Activated T-cell treated with anti-CD3 and anti-CD28 coated beads, Interleukin-2, amount 50 U/mL, for 1 hour (primary cell): ENCODE data around the gene MLN.
"Not testable (repeated sequence)": the region's sequence is repeated elsewhere in the genome, so short reads cannot be mapped to it uniquely, and the experiment has no call there.

Source experiments
- DNase-seq: peaks from one replicate; pipeline ENCODE4 v3.0.0-alpha.2; 2020

The MLN gene

DNA sequence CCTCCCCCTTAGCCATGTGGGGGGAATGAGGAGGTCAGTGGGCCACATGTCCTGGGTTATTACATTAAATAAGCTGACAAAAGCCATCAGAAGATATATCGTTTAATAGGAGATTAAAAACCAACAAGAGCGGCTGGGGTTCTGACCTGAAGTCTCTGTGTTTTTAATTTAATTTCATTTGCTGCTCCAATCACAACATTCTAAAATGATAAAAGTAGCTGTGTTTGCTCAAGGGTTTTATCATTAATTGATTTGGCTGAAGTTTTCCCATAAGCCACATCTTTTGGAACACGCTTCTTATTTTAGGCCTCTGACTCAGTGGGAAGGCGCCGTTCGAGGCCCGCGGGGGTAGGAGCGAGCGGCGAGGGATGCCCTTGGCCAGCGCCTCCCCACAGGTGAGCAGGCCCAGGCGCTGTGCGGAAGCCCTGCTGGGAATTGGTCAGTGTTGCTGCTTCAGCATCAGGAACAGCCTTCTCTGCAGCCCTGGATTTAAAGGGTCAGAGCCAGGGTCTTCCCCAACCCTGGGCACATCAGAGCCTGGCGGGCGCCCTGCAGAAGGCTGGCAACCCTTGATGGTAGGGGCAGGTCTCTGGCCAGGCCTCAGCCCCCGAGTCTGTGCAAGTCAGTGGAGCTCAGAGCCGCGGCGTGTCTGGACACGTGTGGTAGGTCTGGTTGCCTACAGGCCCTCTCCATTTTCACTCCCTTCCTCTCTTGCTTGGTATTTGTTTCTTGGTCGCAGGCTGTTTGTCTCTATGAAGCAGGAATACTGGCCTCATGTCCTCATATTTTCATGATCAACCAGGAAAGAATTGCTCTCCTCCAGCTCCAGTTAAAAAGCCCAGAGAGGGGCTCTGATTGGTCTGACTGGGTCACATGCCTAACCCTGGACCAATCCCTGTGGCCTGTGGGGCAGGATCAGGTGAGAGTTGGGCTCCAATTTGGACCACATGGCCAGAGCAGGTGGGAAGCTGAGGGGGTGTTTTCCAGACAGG lies 30.9 kb upstream of the MLN start:
- no peak for DNase-seq

DNA sequence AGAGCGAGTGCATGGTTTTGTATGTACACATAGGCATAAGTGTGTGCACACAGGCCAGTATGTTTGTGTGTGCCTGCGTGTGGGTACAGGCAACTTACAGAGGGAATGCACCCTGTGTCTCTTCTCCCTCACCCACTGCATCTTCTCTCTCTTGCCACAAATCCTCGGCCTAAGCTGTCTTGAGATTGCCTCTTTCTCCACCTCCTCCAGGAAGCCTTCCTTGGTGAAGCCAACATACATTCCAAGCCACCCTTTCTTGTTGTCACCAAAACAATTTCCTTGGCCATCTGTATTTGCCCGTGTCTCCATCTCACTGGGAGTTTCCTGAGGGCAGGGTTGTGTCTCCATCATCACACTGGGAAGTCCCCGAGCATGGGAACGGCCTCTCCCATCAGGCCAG lies 29.8 kb upstream of the MLN start:
- no peak for DNase-seq

DNA sequence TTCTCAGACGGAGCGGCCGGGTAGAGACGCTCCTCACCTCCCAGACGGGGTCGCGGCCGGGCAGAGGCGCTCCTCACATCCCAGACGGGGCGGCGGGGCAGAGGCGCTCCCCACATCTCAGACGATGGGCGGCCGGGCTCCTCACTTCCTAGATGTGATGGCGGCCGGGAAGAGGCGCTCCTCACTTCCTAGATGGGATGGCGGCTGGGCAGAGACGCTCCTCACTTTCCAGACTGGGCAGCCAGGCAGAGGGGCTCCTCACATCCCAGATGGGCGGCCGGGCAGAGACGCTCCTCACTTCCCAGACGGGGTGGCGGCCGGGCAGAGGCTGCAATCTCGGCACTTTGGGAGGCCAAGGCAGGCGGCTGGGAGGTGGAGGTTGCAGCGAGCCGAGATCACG lies 29.0 kb upstream of the MLN start:
- not testable (repeated sequence) for DNase-seq

DNA sequence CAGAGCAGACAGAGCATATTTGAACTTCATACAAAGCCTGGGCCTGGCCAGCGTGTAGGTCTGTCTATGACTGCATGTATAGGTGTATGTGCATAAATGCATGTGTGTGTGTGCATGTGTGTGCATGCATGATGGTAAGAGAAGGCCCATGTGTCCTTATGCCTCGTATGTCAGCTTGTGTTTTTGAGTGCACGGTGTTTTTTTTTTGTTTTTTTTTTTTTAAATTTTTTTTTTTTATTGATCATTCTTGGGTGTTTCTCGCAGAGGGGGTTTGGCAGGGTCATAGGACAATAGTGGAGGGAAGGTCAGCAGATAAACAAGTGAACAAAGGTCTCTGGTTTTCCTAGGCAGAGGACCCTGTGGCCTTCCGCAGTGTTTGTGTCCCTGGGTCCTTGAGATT lies 27.9 kb upstream of the MLN start:
- DNase-seq: not testable (repeated sequence)

DNA sequence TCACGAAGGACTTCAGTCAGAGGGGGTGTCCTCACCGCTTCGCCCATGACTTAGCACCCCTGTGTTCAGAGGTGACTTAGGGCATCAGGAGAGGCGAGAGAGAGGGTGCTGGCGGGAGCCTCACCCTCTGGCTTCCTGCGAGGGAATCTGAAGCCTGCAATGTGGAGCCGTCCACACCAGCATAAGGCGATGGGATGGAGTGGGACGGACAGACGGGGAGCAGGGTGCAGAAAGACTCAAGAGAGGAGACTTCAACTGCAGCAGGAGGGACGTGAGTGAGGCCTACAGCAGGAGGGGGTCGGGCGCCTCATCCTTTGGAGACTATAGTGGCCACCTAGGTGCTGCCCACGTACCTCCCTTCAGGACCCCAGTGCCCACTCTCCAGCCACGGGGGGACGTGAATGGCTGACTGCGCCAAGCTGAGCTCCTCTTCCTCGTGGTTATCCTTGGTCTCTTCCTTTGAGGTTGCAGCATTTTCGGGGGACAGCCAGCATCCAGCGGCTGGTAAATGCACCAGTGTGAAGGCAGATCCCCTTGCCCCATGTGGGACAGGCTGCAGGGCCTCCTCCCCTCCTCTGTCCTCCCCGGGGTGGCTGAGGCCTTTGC lies 26.9 kb upstream of the MLN start:
- DNase-seq: no peak

DNA sequence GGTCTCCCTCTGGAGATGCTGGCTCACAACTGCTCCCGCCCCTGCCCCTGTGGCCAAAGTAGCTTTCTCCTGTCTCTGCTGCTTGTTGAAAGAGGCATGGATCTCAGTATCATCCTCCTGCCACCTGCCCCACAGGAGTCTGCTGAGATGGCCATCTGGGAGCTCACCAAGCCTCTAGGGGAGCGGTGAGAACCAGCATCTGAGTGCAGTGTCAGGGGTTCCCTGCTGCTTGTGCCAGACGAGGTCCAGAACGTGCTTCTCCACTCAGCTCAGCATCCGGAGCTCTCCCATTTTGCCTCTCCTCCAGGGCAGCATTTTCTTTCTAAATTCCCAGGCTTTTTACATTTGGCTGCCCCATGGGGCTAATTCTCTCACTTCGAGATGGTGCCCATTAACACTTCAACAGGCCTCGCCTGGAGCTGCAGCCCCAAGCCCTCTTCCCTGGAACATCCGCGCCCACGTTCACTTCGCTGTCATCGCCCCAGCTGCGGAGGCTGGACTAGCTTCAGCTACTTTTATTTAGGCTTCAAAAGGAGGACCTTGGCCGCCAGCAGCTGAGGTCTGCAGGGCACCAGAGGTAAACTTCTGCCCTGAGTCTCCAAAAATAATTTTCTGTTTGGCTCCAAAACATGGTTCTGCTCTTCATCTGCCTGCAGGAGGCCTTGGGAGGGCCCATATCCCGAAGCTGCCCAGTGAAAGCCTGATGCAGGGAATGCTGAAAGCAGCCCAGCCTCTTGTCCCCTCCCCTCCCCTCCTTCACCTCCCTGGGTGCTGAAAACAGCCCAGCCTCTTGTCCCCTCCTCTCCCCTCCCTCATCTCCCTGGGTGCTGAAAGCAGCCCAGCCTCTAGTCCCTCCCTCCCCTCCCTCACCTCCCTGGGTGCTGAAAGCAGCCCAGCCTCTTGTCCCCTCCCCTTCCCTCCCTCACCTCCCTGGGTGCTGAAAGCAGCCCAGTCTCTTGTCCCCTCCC lies 25.2 kb upstream of the MLN start:
- no peak for DNase-seq

DNA sequence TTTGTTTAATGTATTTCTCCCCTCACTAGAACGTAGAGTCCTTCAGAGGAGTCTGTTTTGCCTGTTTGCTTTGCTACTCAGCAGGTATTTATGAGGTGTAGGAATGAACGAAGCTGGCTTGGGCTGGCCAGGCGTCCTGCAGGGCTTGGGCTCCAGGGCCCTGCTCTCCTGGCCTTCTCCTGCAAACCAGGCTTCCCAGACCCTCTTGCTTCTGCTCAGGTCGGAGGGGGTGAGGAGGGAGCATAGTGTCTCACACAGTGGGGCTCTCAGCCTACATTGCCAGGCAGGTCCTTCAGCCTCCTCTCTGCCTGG lies 24.6 kb upstream of the MLN start:
- no peak for DNase-seq

DNA sequence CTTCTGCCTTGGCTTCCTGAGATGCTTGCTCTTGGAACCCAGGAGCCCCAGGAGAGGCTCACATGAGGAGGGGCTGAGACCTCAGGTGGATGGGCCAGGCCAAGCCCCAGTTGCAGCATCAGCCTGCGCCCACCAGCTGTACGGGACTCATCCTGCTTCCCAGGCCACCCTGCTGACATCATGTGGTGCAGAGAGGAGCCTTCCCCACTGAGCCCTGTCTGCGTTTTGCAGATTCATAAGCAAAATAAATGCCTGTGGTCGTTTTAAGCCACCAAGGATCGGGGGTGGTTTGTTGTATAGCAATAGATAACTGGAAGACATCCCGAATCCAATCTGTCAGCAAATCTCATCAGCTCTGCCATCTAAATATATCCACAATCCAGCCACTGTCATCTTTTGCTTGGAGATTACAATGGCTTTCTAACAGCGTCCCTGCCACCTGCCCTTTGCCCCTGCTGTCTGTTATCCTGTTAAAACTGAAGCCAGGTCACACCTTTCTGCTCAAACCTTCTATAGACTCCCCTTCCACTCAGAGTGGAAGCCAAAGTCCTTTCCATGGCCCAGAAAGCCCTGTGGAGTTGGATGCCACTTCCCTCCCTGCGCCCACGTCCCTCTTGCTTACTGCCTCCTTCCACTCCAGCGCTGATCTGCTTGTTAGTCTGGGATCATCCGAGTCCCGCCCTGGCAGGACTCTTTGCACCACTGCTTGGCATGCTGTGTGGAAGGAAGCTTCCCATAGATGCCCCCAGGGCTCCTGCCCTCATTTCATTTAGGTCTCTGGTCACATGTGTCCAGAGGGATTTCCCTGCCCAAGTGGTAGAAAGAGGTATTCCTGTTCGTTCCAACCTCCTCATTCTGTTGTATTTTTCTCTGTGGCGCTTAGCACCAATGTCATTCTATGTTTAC lies 24.0 kb upstream of the MLN start:
- no peak for DNase-seq

DNA sequence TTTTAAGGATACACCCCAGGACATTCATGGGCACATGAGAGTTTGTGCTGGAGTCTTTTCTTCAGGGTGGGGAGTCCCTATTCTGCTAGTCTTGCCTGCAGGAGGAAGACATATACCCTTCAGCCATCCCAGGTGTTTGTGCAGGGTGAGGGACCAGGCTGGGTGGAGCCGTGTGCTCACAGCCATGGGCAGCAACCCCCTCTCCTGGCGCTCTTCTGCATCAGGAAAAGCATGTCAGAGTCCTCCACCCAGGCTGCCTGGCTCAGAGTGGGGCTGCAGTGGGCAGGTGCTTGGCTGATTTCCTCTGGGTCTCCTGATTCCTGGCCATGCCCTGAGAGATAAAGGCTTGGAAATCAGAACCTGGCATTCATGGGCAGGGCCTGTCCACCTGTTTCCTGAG lies 22.7 kb upstream of the MLN start:
- DNase-seq: no peak

DNA sequence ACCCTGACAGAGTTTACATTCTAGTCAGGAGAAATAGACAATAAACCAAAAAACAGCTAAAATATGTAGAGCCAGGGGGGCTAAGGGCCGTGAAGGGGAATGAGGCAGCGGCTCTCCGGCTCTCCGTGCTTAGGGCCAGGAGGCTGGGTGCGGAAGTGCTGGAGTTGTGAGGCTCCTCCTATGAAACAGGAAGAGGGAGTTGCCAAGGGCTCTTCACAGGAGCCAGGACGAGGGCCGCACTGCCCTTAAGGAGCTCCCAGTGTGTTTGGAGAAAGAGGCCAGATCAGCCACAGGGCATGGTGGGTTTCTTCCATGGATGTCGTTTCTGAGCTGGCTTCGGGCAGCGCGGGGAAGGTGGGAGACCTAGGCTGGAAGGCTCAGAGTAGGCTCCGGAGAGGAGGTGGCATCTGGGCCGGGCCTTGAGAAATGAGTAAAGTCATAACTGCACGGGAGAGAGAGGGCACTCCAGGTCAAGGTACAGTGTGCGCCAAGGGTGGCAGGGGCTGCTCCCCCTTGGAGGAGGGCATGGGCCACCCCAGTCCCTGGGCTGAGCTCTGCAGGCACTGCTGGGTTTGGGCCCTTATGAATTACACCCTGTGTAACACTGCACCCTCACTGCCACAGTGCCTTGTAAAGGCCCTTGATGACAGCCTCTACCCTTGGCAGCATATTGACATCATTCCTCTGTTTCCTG lies 20.8 kb upstream of the MLN start:
- DNase-seq: no peak

DNA sequence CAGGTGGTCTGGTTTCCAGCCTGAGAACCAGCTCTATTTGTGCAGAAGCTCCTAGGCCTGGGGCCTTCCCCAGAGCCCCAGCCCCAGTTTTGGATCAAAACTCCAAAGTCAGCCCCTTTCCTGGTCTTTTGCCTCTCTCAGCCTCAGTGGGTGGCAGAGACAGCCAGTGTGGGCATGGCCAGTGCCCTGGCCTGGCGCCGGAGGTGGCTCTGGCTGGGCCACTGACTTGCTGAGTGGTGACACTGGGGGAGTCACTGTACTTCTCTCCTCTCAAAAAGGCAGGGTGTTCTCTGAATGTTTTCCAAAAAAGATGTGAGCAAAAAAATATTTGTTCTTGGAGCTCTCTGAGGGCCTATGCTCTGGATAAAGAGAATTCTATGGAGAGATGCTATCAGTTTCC lies 20.0 kb upstream of the MLN start:
- no peak for DNase-seq

DNA sequence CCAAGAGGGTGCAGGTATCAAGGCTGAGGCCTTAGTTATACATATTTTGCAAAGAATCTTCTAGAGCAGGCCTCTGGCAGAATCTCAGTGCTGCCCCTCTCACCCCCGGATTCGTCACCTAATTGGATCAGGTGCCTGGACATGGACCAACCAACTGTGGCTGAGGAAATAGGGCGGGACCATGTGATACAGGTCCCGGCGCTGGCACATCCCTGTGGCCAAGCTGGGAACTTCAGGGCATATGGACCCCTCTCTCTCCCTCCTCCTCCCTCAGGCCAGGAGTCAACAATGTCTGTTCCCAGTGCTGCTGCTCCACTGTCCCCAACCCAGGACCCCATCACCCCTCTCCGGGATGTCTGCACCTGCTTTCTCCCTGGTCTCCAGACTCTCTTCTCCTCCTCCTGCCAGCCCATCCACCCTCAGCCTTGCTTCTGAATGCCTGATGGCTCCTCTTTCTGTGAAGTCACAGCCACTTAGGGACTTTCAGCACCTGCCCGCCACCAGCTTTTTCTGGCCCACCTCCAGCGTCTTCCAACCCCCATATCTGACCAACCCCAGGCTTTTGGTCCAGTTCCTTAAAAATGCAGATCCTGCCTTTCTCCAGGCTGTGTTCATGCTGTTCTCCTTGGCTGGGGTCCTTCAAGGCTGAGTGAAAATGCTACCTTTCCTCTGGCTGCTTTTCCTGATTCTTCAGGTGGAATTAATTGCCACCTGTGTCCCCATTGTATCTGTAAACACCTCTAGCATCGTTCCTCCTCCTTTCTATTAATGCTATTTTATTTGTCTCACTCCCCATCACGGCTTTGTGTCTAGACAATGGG lies 19.0 kb upstream of the MLN start:
- no peak for DNase-seq

DNA sequence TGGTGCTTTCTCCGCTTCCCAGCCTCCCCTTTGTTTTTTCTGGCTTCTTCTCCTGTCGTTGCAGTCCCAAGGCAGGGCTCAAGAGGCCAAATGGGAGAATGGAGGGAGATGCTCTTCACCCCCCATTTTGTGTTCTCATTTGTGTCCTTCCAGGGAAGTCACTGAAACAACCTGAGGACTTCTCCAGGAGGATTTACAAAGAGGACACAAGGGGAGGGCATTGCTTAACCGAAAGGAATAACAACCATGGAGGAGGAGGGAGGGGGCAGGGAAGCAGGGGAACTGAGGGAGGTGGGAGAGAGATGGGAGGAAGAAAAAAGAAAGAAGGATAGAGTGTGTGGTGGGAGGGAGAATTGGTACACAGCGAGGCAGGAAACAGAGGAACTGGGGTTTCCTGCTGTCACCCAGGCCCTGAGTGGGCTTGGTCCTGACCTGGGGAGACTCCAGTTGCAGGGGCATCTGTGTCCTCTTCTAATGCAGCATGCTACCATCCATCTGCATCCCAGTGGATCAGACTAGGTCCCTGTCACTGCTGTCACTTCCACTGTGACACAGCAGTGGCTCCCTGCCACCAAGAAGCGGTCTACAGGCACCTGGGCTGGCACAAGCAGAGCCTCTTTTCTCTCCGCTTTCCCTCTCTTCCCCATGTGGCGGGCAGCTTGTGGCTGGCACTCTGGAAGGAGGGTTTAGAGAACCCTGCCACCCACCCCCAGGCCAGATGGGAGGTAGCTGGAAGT lies 17.1 kb upstream of the MLN start:
- DNase-seq: no peak

DNA sequence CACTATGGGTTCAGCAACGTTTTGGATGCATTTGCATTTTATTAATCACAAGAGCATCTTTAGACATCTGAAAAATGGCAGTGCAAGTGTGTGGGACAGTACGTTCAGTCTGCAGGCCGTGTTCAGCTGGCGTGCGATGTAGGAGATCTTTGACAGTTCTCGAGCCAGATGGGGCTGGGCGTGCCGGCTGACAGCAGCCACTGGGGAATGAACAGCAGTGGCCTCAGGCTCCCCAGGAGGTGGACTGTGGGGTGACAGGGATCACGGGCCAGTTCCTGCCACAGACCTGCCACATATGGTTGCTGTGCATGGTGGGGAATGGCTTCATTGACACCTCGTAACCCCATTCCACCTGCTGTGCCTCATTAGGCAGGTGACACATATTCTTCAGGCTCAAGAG lies 16.4 kb upstream of the MLN start:
- DNase-seq: no peak

DNA sequence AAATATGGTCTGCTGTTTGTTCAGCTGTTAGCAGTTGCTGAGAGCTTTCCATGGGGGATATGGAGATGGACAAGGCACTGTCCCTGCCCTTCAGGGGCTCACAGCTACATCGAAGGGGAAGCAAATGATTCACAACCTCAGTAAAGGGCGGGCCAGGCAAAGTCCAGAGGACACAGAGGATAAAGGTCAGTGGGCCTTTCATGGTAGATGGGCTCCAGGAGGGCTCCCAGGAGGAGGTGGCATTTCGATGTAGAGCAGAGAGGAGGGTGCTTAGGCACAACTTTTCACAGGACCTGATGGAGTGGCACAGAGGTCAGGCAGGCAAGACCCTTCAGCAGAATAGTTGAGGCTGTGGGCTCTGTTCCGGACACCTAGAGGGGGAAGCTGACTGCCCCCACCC lies 15.2 kb upstream of the MLN start:
- no peak for DNase-seq

DNA sequence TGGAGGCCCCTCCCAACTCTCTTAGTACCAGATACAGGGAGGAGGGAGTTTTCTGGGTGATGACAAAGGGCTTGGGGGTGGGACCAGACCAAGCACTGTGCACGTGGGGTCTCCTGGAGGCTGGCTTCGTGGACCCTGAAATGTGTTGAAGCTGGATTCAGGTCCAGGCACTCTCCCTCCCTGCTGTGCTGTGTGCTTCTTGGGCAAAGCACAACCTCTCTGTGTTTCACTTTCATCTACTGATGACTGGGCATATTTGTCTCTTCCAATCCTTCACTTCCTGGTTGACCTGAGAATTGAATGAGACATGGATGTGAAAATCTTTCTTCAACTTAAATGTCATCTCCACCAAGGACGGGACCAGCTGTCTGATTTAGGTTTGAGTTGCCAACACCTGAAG lies 14.5 kb upstream of the MLN start:
- DNase-seq: no peak

DNA sequence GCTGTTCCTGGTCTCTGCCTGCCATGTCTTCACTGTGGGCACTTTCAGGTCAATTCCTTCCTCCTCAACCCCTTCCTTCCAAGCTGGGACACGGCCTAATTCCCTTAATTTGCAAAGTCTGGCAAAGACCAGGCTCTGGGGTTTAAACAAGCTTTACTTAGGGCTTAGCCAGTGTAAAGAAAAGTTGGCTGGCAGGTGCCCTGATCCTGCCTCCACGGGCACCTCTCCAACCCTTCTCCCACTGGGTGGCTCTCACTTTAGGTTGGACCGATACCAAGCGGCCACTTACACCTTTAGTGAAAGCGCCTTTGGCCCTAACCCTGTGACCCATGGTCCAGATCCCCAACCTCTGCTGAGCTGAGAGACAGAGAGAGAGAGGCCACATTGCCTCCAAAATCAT lies 13.7 kb upstream of the MLN start:
- DNase-seq: no peak

DNA sequence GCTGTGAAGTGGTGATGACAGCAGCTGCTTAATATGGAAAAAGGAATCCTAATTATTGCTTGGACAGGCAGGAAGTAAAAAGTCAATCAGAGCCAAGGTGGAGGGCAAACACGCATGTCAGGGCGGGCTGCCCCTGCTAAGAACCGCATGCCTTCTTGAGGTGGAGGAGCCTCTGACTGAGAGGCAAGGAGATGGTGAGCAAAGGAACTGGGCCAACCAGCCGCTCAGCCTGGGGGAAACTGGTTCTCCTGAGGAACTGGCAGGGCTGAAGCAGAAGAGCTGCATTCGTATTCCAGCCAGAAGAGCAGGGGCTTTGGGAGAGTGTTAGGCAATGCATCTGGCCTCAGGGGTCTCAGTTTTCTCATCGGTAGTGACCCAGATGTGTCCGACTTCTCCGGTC lies 13.1 kb upstream of the MLN start:
- no peak for DNase-seq

DNA sequence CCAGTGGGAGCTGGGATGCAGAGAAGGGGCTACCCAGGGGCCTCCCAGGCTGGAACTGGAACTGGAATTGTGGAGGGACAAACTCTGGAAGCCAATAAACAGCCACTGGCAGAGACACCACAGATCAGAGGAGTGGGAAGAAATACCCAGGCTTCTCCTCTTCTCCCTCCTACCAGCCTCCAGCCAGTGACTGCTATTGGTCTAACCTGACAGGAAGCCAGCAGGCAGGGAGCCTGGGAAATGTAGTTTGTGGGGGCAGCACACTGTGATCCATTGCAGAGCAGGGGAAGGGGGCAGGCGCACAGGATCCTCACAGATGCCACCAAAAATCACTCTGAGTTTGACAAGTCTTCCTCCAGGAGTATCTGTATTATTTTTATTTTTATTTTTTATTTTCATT lies 12.1 kb upstream of the MLN start:
- no peak for DNase-seq
